HK-2 (cell line): ENCODE measurements around the gene GTPBP4.
"Not testable (repeated sequence)": the region's sequence is repeated elsewhere in the genome, so short reads cannot be mapped to it uniquely, and the experiment has no call there.

Experiments
- DNase-seq: peaks from one replicate; pipeline ENCODE4 v3.0.0-alpha.2; 2018; ENCODE audit not compliant: unreplicated experiment

The GTPBP4 gene

DNA sequence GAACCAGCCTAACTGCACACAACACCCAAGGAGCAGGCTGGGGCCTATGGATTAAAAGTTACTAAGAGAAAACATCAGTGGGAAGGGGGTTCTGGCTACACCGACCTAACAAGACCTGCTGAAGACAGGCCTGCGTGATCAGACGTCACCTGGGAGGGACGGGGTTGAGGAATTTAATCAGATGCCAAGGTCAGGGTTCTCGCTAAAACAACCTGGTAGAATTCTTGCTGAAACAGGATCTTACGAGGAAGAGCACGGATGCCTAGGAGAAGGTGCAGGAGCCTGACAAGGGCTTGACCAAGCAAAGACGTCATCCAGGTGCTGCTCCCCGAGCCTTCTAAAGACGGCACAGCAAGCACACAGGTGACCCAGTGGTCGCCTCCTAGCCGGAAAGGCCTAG is 35.9 kb downstream of the GTPBP4 start:
- no peak for DNase-seq

DNA sequence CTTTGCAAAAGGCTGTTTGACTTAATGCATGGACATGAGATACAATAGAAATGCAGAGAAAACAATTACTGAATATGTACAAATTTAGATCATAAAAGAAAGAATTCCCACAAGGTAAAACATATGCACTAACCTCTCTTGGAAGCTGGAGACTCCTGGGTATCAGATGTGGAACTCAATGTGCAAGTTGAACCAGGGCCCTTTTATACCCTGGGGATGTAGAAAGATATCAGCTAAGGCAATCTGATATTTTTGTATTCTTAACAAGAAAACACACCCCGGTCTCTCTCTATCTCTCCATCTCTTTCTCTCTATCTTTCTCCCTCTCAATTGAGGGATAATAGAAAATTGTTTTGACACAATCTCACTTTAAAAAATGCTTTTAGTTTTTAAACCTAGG is 37.4 kb downstream of the GTPBP4 start, which contains the start of gene IDI2:
Gene IDI2 (minus strand): TSS at position 177 of the 400 bp plus-strand sequence. CDS start 1,136 bp downstream, outside the sequence.
- no peak for DNase-seq

DNA sequence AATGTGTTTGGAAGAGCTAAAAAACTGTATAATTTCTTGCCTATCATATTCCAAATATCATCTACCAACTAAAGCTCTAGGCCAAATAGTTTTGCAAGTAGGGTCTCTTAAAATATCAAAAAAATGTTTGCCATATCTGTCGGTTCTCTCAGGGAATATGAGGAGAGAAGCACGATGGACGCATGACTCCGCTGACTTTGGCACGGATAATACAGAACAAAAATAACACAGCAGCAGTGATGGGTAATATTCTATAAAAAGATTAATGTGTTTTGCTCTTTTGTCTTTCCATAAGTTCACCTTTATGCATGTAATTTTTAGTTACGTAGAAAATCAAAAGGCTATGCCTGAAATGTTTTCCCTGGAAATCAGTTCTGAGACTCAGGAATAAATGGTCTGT is 38.3 kb downstream of the GTPBP4 start:
- no peak for DNase-seq

DNA sequence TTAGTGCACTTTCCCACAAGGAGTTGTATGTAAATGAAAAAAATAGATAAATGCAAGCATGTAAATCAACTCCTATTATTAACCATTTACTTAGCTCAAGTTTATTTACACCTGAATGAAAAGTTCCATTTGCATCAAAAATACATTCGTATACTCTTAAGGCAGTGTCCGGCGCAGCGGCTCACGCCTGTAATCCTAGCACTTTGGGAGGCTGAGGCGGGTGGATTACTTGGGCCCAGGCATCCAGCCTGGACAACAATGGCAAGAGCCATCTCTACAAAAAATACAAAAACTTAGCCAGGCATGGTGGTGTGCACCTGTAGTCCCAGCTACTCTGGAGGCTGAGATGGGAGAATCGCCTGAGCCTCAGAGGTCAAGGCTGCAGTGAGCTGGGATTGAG is 41.6 kb downstream of the GTPBP4 start:
- no peak for DNase-seq

DNA sequence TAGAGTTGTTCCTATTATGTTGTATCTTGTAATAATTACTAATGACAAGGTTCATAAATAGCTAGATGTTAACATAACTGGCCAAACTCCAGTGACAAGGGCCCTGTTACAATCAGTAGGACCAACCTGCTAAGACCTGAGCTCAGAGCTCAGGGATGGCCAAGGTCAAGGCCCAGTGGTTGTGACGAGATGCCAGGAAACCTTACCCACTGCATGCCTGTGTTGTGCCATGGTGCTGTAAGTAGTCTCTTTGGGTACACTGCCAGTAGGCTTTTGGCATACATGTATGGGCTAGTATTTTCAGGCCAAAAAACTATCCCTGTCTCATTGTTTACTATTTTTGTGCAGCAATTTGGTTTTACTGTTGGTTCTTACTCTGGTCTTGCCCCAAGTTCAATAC is 45.4 kb downstream of the GTPBP4 start:
- no peak for DNase-seq

DNA sequence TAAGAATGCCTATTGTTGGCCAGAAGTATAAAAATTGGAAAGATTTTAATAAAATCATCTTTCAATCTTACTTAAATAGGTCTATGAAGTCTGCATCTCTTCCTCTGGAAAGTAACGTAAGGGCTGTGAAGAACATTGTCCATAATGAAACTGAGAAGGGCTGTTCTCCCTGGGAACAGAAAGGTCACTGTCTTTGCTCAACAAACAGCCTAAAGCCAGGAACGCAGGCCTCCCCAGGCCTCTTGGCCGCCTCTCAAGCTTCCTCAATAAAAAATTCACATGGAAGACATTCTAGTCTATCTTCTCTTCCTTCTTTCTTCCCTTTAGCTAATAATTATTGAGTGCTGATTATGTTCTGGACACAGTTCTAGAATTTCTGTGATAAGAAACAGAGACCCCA is 46.5 kb downstream of the GTPBP4 start:
- no peak for DNase-seq

DNA sequence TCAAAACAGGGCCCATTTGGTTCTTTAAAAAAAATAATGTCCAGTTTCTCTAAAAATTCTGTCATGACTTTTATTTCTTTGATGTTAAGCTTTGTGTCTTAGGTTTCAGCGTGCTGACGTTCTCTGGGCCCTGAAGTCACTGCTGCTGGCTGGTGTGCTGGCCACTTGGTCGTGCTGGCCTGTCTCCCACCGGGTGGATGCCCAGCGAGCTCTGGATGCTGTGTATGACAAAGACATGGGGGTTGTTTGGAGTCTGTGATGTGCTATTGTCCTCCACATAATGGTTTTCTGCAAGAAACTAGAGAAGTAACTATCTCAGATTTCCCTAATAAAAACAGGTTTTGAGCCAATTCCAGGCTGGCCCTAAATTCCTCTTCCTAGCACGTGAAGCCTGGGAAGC is 47.0 kb downstream of the GTPBP4 start:
- DNase-seq: no peak

DNA sequence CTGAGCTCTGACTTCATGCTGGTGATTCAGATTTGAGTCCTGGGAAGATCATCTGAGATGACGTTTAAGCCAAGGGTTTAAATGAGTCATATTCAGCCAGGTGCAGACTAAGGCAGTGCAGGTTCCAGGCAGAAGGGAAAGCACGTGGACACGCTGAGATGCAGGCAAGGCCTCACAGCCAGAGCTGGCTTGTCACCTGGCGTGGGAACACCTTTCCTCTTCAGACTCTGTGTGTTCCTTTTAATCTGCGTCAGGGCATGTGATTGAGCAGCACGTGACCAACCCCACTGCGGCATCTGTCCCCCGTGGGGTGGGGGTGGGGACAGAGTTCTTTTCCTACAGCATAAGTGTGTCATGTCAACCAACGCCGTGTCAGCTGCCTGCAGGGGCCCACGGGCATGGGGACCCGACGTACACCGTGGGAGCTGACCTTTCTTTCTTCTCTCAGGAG is 48.1 kb downstream of the GTPBP4 start:
- no peak for DNase-seq

DNA sequence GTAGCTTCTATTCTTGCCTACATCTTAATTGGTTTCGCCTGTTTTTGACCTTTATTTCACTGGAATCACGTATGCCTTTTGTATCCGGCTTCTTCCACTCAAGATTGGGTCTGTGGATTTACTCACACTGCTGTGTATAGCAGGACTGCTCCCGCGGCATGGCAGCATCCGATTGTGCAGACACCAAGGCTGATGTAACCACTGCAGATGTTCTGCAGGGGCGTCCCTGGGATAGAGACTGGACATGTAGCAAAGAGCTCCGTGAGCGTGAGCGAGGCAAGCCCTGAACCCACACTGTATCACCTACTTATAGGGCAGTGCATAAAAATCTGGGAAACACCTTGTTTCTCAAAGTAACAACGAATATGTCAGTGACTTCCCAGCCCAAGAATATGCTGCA is 48.9 kb downstream of the GTPBP4 start:
- no peak for DNase-seq

DNA sequence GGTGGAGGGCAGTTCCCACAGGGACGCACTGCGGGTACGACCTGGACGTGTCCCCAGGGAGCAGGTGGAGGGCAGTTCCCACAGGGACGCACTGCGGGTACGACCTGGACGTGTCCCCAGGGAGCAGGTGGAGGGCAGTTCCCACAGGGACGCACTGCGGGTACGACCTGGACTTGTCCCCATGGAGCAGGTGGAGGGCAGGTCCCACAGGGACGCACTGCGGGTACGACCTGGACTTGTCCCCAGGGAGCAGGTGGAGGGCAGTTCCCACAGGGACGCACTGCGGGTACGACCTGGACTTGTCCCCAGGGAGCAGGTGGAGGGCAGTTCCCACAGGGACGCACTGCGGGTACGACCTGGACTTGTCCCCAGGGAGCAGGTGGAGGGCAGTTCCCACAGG is 50.5 kb downstream of the GTPBP4 start:
- not testable (repeated sequence) for DNase-seq

DNA sequence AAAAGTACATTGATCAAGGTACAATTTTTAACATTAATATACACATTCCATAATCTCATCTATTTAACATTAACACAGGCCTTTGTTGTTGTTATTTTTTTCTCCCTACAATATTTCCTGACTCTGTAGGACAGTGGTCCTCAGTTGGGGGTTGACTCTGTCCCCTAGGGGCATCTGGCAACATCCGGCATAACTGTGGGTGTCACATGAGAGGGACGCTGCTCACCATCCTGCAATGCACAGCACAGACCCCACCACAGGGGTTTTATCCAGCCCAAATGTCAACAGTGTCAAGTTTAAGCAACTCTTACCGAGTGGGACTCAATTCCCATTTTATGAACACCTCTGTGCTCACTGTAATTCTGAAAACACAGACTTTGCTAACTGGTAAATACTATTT is 51.9 kb downstream of the GTPBP4 start:
- no peak for DNase-seq

DNA sequence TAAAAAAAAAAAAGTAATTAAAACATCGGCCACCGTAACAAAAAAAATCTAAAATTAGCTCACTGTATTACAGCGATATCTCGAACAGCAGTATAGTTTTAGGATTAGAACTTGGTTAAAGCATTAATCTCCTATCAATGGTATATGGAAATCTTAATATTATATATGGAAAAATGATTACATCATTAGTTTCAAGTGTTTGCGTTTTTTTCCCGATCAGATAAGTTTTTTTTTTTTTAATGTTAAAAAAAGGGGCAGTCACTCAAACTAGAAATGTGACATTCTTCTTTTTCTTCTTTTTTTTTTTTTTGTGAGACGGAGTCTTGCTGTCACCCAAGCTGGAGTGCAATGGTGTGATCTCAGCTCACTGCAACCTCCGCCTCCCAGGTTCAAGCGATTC is 53.3 kb downstream of the GTPBP4 start:
- DNase-seq: no peak

DNA sequence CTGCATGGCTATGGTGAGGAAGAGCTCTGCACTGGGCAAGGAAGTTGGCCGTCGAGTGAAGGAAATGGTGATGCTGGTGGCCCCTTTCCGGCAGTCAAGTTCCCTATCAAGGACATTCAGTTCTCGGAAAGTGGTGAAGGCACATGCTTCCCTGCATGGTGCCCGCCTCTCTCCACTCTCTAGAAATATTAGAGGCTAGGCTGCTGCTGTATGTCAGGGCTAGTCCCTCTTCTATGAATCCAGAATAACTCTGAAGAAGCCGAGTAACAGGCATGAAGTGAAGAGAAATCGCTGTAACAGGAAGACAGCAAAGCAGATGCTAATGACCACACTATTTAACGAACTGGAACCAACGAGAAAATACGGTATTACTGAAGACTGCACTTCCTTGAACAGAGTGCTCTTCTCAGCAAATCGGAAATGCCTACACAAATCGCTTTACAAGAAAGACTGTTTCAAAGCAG is 55.3 kb downstream of the GTPBP4 start:
- DNase-seq: no peak

DNA sequence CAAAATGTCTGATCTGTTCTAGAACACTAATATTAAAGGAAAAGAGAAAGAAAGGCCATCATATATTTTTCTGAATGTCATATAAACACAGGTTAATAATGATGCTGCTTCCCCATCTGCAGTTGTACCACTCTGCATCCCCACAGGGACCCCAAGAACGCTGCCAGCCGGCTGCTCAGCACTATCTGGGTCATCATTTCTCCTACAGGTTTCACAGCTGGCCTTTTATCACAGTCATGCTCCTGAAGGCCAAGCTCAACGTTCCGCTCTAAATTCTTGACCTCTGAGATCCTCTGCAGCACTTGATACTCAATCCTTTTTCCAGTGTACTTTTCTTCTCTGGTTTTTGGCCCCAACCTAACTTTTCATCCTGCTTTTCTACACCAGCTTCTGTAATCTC is 55.9 kb downstream of the GTPBP4 start:
- DNase-seq: no peak

DNA sequence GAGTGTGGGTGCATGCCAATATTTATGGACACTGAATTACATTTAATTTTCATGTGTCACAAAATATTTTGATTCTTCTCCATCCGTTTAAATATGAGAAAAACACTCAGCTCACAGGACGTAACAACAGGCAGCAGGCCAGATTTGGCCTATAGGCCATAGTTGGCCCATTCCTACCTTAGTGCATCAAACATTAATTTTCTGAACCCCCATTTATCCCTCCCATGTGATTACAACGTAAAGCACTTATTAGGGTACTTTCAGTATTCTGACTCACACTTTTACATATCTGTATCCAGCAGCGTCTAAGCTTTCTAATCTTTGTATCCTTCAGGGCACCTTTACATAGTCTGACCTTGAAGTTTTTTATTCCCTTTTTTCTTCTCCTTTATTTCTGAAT is 56.7 kb downstream of the GTPBP4 start:
- DNase-seq: no peak

DNA sequence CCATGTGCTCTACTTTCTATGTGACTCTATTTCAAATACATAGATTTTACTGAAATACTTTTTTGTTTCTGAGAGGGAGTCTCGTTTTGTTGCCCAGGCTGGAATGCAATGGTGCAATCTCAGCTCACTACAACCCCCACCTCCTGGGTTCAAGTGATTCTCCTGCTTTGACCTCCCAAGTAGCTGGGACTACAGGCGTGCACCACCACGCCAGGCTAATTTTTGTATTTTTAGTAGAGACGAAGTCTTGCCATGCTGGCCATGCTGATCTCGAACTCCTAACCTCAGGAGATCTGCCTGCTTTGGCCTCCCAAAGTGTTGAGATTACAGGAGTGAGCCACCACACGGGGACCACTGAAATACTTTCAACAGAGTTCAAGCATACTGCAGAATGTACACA is 57.2 kb downstream of the GTPBP4 start:
- no peak for DNase-seq

DNA sequence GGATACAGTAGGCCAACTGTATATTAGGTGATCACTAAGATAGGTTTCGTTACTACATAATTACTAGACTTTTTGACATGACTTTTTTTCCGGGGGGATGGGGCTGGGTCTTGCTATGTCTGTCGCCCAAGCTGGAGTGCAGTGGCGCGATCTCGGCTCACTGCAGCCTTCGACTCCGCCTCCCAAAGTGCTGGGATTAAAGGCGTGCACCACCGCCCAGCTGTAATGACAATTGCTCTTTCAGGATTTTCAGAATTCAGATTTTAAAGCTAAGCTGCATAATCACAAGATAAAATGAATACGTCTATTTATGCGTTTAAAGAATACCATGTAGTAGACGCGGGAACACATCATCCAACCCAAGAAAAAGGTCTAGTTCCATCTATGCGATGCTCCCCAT is 59.7 kb downstream of the GTPBP4 start:
- DNase-seq: no peak

DNA sequence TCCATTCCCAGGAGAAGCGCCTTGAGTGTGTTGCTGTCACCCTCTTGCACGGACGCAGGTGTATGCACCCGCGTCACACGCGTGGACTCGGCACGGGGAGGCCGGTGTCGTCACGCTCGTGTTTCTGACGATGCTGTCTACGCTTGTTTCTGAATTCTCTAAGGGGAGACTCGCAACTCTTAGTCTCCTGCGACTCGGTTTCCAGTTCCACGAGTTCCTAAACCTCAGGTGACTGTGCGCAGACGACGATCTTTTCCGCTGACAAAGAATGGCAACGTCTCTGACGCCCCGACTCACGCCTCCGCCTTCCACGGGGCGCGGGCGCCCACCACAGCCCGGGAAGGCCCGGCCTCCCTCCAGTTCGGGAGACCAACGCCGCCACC is 60.1 kb downstream of the GTPBP4 start:
- no peak for DNase-seq

DNA sequence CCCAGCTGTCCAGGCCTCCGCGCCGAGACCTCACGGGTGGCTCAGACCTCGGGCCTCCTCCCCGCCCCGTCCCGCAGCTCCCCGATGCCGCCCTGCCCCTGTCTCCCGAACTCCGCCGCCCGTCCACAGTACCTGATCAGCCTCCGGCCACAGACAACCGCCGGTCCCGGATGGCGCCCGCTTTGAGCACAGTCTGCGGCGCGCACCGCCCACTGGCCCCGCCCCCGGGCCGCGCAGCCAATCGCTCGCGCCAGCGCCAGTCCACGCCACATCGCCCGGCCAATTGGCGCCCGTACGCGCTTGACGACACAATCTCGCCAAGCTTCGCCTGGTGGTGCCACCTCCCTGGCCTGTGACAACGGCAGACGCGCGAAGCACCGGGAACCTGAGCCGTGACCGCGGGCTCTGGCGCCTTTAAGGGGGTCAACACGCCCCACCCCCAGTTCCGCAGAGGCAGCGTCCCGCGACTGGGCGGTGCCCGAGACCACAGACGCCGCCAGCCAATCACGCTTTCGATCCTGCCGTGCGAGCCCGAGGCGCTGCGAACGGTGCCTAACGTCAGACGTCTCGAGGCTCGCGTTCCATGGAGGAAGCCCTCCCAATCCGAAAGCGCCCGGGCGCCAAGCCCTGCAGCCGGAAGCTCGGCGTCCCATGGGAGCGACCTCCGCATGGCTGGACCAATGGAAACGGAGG is 60.6 kb downstream of the GTPBP4 start, which contains the start of gene IDI1:
Gene IDI1 (minus strand): TSS at position 388 of the 693 bp plus-strand sequence. CDS start 116 bp downstream, at position 272.
- DNase-seq: peak; percentile 95

DNA sequence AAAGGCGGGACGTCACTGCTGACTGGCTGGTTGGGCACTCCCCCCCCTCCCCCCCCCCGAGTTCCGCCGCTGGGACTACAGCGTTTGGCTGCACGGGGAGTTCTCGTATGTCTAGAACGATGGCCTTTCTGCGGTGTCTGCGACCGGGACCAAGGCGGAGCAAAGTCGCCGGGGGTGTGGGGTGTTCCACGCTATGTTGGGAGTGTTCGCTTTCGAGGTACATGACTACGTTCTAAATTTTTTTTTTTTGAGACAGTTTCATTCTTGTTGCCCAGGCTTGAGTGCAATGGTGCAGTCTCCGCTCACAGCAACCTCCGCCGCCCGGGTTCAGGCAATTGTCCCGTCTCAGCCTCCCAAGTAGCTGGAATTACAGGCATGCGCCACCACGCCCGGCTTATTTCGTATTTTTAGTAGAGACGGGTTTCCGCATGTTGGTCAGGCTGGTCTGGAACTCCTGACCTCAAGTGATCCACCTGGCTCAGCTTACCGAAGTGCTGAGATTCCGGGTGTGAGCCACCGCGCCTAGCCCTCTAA is 61.3 kb downstream of the GTPBP4 start:
- no peak for DNase-seq

DNA sequence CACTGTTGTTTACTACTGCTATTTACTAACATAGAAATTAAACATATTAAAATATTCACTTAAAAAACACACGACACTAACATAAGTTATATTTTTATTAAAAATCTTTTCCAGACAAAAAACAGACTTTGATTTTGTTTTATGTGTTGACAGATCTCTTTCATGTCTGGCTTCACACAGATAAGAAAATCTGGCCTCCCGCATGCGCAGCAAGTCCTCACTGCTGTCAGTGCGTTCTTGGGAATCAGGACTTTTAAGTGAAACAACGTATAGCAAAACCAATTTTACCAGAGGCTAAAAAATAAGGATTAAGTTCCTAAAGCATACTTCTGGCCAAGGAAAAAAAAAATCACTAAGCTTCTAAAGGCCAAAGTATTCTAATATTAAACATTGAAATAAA is 61.9 kb downstream of the GTPBP4 start:
- DNase-seq: no peak

DNA sequence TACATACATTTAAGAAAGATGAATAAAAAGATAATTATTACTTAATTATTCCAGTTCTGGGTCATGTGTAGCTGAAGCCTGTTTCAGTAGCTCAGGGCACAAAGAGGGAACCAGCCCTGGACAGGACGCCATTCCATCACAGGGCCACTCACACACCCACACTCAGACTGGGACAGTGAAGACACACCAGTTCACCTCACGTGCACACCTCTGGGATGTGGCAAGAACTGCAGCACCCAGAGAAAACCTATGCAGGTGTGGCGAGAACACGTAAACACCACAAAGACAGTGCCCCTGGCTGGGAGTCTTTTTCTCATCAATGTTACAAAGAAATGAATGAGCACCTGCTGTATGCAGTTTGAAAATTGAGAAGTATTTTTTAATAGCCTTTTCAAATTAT is 62.3 kb downstream of the GTPBP4 start:
- DNase-seq: no peak

DNA sequence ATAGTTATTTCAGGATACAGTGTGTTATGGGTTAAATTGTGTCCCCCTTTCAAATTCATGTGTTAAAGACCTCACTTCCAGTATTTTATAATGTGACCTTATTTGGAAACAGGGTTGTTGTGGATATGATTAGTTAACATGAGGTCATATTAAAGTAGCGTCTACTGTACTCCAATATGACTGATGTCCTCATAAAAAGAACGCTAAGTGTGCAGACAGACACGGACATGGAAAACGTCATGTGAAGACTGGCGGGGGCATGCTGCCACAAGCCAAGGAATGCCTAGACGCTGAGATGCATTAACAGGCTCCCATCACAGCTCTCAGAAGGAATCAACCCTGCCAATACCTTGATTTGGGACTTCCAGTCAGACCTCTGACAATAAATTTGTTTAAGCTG is 66.5 kb downstream of the GTPBP4 start:
- no peak for DNase-seq
